GDM1 (cell line): ENCODE results near the gene AMOTL1.

Source experiments
- DNase-seq: peaks from one replicate; lab custom pipeline; 2025; lab: John Stamatoyannopoulos, UW

The AMOTL1 gene

GRCh38 chr11:94857337-94857736, 89.2 kb downstream of the AMOTL1 start:
- DNase-seq, result no peak

- DNase-seq, result no peak
These were observed 90.0 kb downstream of the AMOTL1 start for GRCh38 chr11:94858012-94858705.

GRCh38 chr11:94860333-94860732, 92.2 kb downstream of the AMOTL1 start:
- no peak for DNase-seq

GRCh38 chr11:94861306-94861845, 93.2 kb downstream of the AMOTL1 start:
- no peak for DNase-seq

DNA sequence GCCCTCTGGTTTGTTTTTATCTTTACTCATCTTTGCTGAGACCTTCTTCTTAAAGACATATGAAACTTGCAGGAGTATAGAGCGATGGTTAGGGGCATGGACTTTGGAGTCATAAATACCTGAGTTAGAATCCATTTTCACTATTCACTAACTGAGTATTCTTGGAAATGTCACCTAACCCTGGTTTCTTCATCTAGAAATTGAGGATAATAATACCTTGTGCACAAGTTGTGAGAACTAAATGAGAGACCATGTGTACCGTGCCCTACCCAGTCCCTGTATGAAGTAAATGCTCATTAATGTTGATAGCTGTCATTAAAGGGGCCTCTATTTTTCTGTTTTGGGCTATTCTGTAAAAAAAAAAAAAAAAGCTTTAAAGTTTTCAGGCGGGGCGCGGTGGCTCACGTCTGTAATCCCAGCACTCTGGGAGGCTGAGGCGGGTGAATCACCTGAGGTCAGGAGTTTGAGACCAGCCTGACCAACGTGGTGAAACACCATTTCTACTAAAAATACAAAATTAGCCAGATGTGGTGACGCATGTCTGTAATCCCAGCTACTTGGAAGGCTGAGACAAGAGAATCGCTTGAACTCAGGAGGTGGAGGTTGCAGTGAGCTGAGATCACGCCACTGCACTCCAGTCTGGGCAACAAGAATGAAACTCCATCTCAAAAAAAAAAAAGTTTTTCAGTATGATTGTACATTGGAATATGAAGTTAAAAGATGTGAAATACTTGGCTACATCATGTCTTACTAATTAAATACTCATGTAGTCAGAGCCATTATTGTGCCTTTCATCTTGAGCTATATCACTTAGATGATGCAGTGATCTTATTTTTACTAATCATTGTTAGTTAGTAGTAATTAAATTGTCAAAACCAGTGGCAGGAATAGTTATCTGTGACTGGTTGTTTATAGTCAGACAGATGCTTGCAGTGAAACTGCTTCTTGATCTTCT, 95.0 kb downstream of the AMOTL1 start:
- no peak for DNase-seq

DNA sequence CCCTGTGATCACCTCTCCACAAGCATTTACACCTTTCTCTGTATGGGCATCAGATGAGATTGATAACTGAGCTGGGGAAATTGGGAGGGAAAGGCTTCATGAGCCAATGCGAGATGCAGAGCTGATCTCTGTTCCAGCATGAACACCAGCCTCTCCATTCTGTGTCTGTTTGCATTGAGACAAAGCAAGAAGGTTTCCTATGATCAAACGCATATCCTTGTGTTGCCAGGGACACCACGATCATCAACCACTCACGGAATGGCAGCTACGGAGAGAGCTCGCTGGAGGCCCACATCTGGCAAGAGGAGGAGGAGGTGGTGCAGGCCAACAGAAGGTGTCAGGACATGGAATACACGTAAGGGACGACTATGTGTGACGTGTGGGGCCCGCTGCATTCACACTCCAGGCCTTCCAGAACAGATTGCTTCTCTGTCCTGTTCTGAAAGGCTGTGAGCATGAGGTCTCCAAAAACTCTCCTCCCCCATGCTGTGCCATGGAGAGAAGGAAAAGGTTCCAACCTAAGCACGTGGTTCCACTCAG, 96.4 kb downstream of the AMOTL1 start:
- no peak for DNase-seq

GRCh38 chr11:94866231-94866822, 98.2 kb downstream of the AMOTL1 start:
- no peak for DNase-seq

DNA sequence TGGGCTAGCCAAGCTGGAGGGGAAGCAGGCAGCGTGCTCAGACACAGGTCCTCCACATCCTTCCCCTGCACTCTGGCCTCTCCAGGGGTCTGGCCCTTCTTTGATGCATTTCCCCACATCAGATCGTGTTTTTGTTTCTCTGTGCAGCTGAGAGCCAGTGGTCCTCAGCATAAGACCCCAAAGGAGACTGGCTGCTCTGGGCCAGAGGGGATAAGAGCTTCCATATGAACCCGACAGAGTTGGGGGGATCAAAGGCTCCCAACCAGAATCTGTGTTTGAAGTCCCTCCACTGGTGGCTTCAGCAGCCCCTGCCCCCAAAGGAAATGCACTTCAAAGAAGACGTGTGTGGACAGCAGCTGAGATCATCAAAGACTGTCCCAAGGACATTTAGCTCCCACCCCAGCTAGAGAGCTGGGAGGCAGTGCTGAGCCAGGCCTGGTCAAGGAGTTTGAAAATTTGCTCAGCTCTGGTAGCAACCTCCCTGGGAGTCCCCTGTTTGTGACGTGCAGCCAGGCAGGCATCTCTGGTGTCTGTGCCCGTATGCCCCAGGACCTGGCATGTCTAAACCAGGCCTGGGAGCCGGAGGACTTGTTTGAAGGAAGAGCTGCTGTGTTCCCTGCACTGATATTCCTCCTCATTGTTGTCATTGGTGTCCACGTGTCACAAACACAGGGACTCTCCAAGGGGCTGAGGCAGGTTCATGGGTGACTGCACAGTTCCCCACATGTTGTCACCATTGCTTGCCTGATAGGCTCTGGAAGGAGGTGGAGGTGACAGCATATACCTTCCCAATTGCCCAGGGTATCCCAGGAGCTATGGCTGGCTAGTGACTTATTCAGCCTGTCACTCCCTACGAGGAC, 99.0 kb downstream of the AMOTL1 start:
- DNase-seq, result no peak

- no peak for DNase-seq
These were observed 100.3 kb downstream of the AMOTL1 start for GRCh38 chr11:94868468-94868867.

DNA sequence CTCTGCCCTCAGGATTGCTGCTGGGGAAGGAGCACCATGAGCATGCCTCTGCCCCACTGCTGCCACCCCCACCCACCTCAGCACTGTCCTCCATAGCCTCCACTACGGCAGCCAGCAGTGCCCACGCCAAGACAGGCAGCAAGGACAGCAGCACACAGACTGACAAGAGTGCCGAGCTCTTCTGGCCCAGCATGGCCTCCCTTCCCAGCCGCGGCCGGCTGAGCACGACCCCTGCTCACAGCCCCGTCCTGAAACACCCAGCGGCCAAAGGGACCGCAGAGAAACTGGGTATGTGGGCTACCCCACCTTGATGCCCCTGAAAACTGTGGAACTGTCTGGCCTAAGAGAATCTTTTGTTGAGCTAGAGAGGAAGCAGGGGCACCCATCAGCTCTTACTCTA, 101.0 kb downstream of the AMOTL1 start:
- DNase-seq, result no peak

- DNase-seq, result no peak
These were observed 102.3 kb downstream of the AMOTL1 start for GRCh38 chr11:94870422-94870821.

- DNase-seq, result no peak
These were observed 103.5 kb downstream of the AMOTL1 start for GRCh38 chr11:94871491-94872185.

GRCh38 chr11:94873916-94874540, 105.9 kb downstream of the AMOTL1 start:
- DNase-seq, result no peak

DNA sequence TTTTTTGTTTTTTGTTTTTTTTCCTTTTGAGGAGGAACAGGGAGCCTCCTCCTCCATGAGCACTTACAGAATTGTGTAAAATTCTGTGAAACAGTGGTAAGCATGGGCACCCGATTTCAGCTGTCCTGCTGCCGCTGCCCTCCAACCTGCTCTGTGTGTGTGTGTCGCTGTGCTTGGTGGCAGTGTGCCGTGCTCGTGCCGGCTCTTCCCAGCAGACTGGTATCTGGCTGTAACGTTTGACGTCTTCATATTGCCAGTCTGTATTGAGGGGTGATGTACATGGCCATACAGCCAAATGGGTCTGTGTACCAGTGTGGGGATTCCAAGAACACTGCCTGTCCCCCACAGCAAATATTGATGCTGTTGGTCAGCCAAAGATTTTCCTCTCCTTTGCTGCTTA, 108.1 kb downstream of the AMOTL1 start:
- no peak for DNase-seq

GRCh38 chr11:94876645-94877442, 108.7 kb downstream of the AMOTL1 start:
- peak; percentile 80 for DNase-seq

- DNase-seq, result no peak
These were observed 109.5 kb downstream of the AMOTL1 start for GRCh38 chr11:94877443-94878200.

DNA sequence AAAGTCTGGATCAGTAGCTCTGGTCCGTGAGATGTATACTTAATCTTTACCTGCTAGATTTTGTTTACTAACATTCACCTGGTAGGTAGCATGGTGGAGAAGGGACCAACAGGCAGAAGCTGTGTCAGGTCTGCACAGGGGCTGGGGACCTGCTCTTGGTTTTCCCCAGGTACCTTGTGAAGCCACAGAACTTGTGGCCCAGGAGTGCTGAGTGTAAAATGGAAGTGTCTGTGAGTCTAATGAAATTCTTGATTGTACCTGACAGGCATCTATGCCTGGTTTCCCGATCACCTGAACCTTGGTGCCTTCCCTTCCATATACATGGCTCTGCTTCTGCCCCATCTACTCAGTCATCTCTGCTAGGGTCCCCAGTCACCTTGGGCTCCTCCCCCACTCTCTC, 110.8 kb downstream of the AMOTL1 start:
- no peak for DNase-seq

GRCh38 chr11:94880216-94880615, 112.1 kb downstream of the AMOTL1 start:
- DNase-seq, result no peak

GRCh38 chr11:94882931-94883330, 114.8 kb downstream of the AMOTL1 start:
- no peak for DNase-seq
